ENCODE results near the gene MAP2K5.

MAP2K5 gene

GRCh38 chr15:67833710-67834511, 291.4 kb downstream of the MAP2K5 start:
- peak; percentile 60 for TF ChIP-seq CTCF (conservative IDR thresholded peaks at IDR 0.05; ENCODE audit: low read depth, low read length)
- DNase-seq (ENCODE audit: low read depth): no peak
- H3K4me3 ChIP-seq (ENCODE audit: low read length): no peak overlapping the region

- no peak for DNase-seq (ENCODE audit: low read depth)
- no peak for TF ChIP-seq CTCF (conservative IDR thresholded peaks at IDR 0.05; ENCODE audit: low read depth, low read length)
- peak overlapping the region; percentile 14 for H3K4me3 ChIP-seq (ENCODE audit: low read length)
Measured at GRCh38 chr15:67834581-67835296, 292.2 kb downstream of the MAP2K5 start.

GRCh38 chr15:67835297-67836133, 293.0 kb downstream of the MAP2K5 start:
- TF ChIP-seq CTCF (conservative IDR thresholded peaks at IDR 0.05; ENCODE audit: low read depth, low read length): no peak
- DNase-seq (ENCODE audit: low read depth): no peak
- H3K4me3 ChIP-seq (ENCODE audit: low read length): peak overlapping the region; percentile 29

GRCh38 chr15:67836134-67836455, 293.6 kb downstream of the MAP2K5 start:
- TF ChIP-seq CTCF (conservative IDR thresholded peaks at IDR 0.05; ENCODE audit: low read depth, low read length): no peak
- peak overlapping the region; percentile 29 for H3K4me3 ChIP-seq (ENCODE audit: low read length)
- no peak for DNase-seq (ENCODE audit: low read depth)

GRCh38 chr15:67836477-67836876, 294.0 kb downstream of the MAP2K5 start:
- H3K4me3 ChIP-seq (ENCODE audit: low read length): no peak overlapping the region
- peak; percentile 77 for TF ChIP-seq CTCF (conservative IDR thresholded peaks at IDR 0.05; ENCODE audit: low read depth, low read length)
- DNase-seq (ENCODE audit: low read depth): no peak

GRCh38 chr15:67836955-67837354, 294.5 kb downstream of the MAP2K5 start:
- no peak for DNase-seq (ENCODE audit: low read depth)
- TF ChIP-seq CTCF (conservative IDR thresholded peaks at IDR 0.05; ENCODE audit: low read depth, low read length): no peak
- H3K4me3 ChIP-seq (ENCODE audit: low read length): no peak overlapping the region
